ENCODE measurements around the gene PELI2.

- TF ChIP-seq CTCF (IDR thresholded peaks at IDR 0.05) = no peak
- TF ChIP-seq POLR2A (IDR thresholded peaks at IDR 0.05) = no peak
- no peak for TF ChIP-seq POLR2AphosphoS5 (IDR thresholded peaks at IDR 0.05)
Observed at GRCh38 chr14:56081139-56081538, 37.1 kb upstream of the PELI2 start.

Measured in prostate gland (tissue), 2 donors.